ENCODE results near the gene GFPT2. TPM values are rescaled to one million over a fixed set of nuclear protein-coding genes. Genes with fewer than 3 reads are reported as not detected.

Gene GFPT2
- total and polyA plus RNA-seq, 2 of the 8 experiments (the other 6 are each of a cell fraction or from before 2014, with no cell fraction given) = 83.7 to 143 TPM

GRCh38 chr5:180402716-180403115 lies 49.6 kb upstream of the GFPT2 start:
- WGBS, 2 experiments (ENCODE audit: extremely low coverage in 1 of 2, insufficient coverage in 1 of 2, insufficient read length in 1 of 2, insufficient replicate concordance in 2 of 2, low coverage in 1 of 2, low lambda C conversion rate in 2 of 2, missing lambda C conversion rate in 1 of 2) = 94% methylated on average over 13 of the region's 13 CpGs; no CpG with 5 or more reads in 1 of the 2 experiments
- Histone ChIP-seq H3K9ac (replicated peaks in 1 of 4; ENCODE audit: extremely low read depth in 1 of 4, low read depth in 3 of 4, low read length in 3 of 4) (no peak overlapping the region), H4K8ac (ENCODE audit: extremely low read depth, insufficient read depth, low read length) (no peak overlapping the region), H2BK20ac (ENCODE audit: low read length) (no peak overlapping the region), H3K23ac (ENCODE audit: insufficient read length) (no peak overlapping the region), H3K36me3 (ENCODE audit: control insufficient read depth in 2 of 4, insufficient read depth in 4 of 4, low read length in 3 of 4) (no peaks in the 10 kb centered on the region), H3K4ac (replicated peaks; ENCODE audit: insufficient read length, low read depth, low read length) (no peak overlapping the region), H4K5ac (ENCODE audit: insufficient read length, low read depth, low read length) (no peak overlapping the region), H3K79me1 (ENCODE audit: low read depth, low read length) (no peaks in the 10 kb centered on the region; the same call in 1 of the 2 replicates), H2BK15ac (ENCODE audit: low read length) (no peak overlapping the region), H3K14ac (ENCODE audit: insufficient read length) (no peak overlapping the region), H2AK5ac (ENCODE audit: low read depth, low read length) (no peak overlapping the region), H3K56ac (replicated peaks; ENCODE audit: insufficient read length, low read depth, low read length) (no peak overlapping the region), H3K27ac (ENCODE audit: low read depth, low read length) (no peak overlapping the region), H2BK12ac (ENCODE audit: low read depth, low read length) (no peak overlapping the region), H3K23me2 (ENCODE audit: low read depth, low read length) (no peaks in the 10 kb centered on the region), H3K9me3 (ENCODE audit: insufficient read depth in 2 of 2, low read depth in 1 of 2, low read length in 1 of 2) (0 out of 4 replicates have a peak, but pooled peaks cover 0 to 2% of the 10 kb centered on the region in 2 experiments), H2BK5ac (ENCODE audit: low read depth, low read length) (no peak overlapping the region), H3K4me1 (replicated peaks in 1 of 4; ENCODE audit: control insufficient read depth in 3 of 4, insufficient read depth in 4 of 4, low read length in 3 of 4) (no peaks in the 10 kb centered on the region; a peak in 1 of 7 replicates), H3K18ac (ENCODE audit: extremely low read depth, low read length) (no peak overlapping the region), H4K91ac (replicated peaks; ENCODE audit: insufficient read length, low read length) (no peak overlapping the region), H4K20me1 (replicated peaks in 1 of 2; ENCODE audit: control insufficient read depth in 1 of 2, insufficient read depth in 2 of 2, low read length in 2 of 2) (no peaks in the 10 kb centered on the region), H3K27me3 (replicated peaks in 1 of 4; ENCODE audit: control insufficient read depth in 3 of 4, extremely low read depth in 1 of 4, insufficient read depth in 3 of 4, low read length in 3 of 4) (no peaks in the 10 kb centered on the region), H3K4me2 (ENCODE audit: insufficient read depth in 1 of 2, low read depth in 2 of 2, low read length in 2 of 2) (no peak overlapping the region), H2AFZ (ENCODE audit: low read length) (no peak overlapping the region), H3K4me3 (ENCODE audit: extremely low read depth in 1 of 4, insufficient read depth in 2 of 4, low read depth in 3 of 4, low read length in 4 of 4) (no peak overlapping the region), H3K79me2 (ENCODE audit: control insufficient read depth in 1 of 2, insufficient read depth in 2 of 2, low read length in 2 of 2) (no peaks in the 10 kb centered on the region), H2BK120ac (replicated peaks; ENCODE audit: low read depth, low read length) (no peak overlapping the region)
- DNase-seq (ENCODE audit: low read depth in 1 of 2, low spot score in 2 of 2) (no peak), FAIRE-seq (no peak)
- POLR2A ChIA-PET (ENCODE audit: partially characterized antibody) = no interaction called here
- TF ChIP-seq TAF1 (IDR thresholded peaks at IDR 0.05; ENCODE audit: low read depth, low read length) (no peak), RNF2 (IDR thresholded peaks at IDR 0.05; ENCODE audit: borderline replicate concordance, low read depth, low read length, missing control alignments, poor library complexity, severe bottlenecking) (no peak), BACH1 (IDR thresholded peaks at IDR 0.05; ENCODE audit: low read length) (no peak), CEBPB (IDR thresholded peaks at IDR 0.05; ENCODE audit: low read depth, low read length) (no peak), CHD2 (IDR thresholded peaks at IDR 0.05; ENCODE audit: low read length) (no peak), RAD21 (IDR thresholded peaks at IDR 0.05 in 1 of 2, conservative IDR thresholded peaks at IDR 0.05 in 1 of 2; ENCODE audit: low read depth in 2 of 2, low read length in 2 of 2) (no peak), USF2 (IDR thresholded peaks at IDR 0.05; ENCODE audit: low read length) (no peak), POLR2A (IDR thresholded peaks at IDR 0.05; ENCODE audit: control extremely low read depth in 1 of 2, low read depth in 2 of 2, low read length in 2 of 2) (no peak)
- CTCF ChIA-PET (ENCODE audit: partially characterized antibody) = interaction anchor here (1.2 kb wide), 1 partner anchor 38 kb away, joined by 4 read pairs; no protein-coding TSS in a partner anchor

Measured in H1 (cell line).